Thymus (tissue), 11 donors: ENCODE data around the gene CCSER1. TPM values are rescaled to one million over a fixed set of nuclear protein-coding genes. Genes with fewer than 3 reads are reported as not detected.
"Not testable (repeated sequence)": the region's sequence is repeated elsewhere in the genome, so short reads cannot be mapped to it uniquely, and the experiment has no call there.

Source experiments
- DNase-seq, 9 donors: peaks; one replicate each; pipeline ENCODE4 v3.0.0-alpha.2; 2013; ENCODE audit warnings: low spot score in 9 of 9, low read depth in 6 of 9, missing footprints in 1 of 9
- H3K27ac ChIP-seq, 2 donors: one replicate each; pipeline ENCODE4 v1.5.1; 2013; ENCODE audit warnings: control low read depth in 1 of 2, low read depth in 1 of 2, low read length in 1 of 2, mild to moderate bottlenecking in 1 of 2, moderate library complexity in 1 of 2
- H3K27me3 ChIP-seq, 2 donors: one replicate each; pipeline ENCODE4 v1.5.1; 2013; ENCODE audit warnings: low read length in 1 of 2; ENCODE audit not compliant: control insufficient read depth in 2 of 2, insufficient read depth in 1 of 2
- H3K36me3 ChIP-seq, 2 donors: one replicate each; pipeline ENCODE4 v1.5.1; 2013; ENCODE audit warnings: low read length in 1 of 2, mild to moderate bottlenecking in 1 of 2, moderate library complexity in 1 of 2; ENCODE audit not compliant: control insufficient read depth in 2 of 2, insufficient read depth in 2 of 2
- H3K4me1 ChIP-seq, 2 donors: one replicate each; pipeline ENCODE4 v1.5.1; 2013; ENCODE audit warnings: low read length in 2 of 2; ENCODE audit not compliant: control insufficient read depth in 2 of 2, insufficient read depth in 2 of 2
- H3K4me3 ChIP-seq, 2 donors: one replicate each; pipeline ENCODE4 v1.5.1; 2013; ENCODE audit warnings: low read length in 2 of 2, control low read depth in 1 of 2, mild to moderate bottlenecking in 1 of 2
- H3K9me3 ChIP-seq, 2 donors: one replicate each; pipeline ENCODE4 v1.5.1; 2013; ENCODE audit warnings: low read length in 1 of 2, mild to moderate bottlenecking in 1 of 2; ENCODE audit not compliant: control insufficient read depth in 2 of 2, insufficient read depth in 1 of 2
- WGBS: extraction: QIAGEN DNeasy Blood & Tissue Kit; methylation state at CpG from one replicate; pipeline ENCODE4 v1.1.7; 2013; 5-methylcytosine and 5-hydroxymethylcytosine counted together
- polyA plus RNA-seq: library from polyadenylated mRNA; stranded (reverse); fragments of 200-250 nt; gene quantifications from one replicate; pipeline ENCODE4 v1.2.3, GENCODE V29; 2013
- total RNA-seq: library from RNA; stranded (reverse); fragments of 120-200 nt; gene quantifications from one replicate; pipeline ENCODE4 v1.2.4, GENCODE V29; 2013
- donor health status: healthy.

The CCSER1 gene
- total and polyA plus RNA-seq, 2 donors: 2.0 to 8.7 TPM

DNA sequence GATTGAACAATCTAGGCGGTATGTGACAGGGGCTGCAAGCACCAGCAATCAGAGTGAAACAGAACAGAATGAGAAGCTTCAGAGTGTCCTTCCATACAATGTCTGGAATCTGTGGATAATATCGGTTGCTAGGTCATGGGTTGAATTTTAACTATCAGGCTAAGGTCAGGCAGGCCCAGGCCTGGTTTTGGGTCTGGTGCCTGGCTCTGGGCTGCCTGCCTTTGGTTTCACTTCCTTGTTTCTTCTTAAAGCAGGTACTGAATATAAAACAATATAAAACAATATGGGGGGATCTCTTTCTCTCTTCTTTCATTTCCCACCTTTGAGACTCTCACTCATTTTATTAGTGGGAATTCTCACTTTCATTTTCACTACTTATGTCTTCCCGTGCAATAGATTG is 962.0 kb downstream of the CCSER1 start:
- H3K27me3 ChIP-seq: no peaks in the 10 kb centered on the region
- DNase-seq: no peak
- WGBS: 93% methylated on average over 3 of the region's 3 CpGs
- H3K27ac ChIP-seq: no peak overlapping the region
- no peaks in the 10 kb centered on the region for H3K4me1 ChIP-seq
- H3K4me3 ChIP-seq: no peak overlapping the region
- H3K9me3 ChIP-seq: peaks cover 0 to 1% of the 10 kb centered on the region in 2 donors
- H3K36me3 ChIP-seq: no peaks in the 10 kb centered on the region

GRCh38 chr4:91092398-91092980 is 965.3 kb downstream of the CCSER1 start:
- Histone ChIP-seq H3K4me3 (no peak overlapping the region), H3K4me1 (no peaks in the 10 kb centered on the region), H3K27me3 (no peaks in the 10 kb centered on the region), H3K27ac (no peak overlapping the region), H3K9me3 (peaks cover 1 to 3% of the 10 kb centered on the region in 2 donors), H3K36me3 (no peaks in the 10 kb centered on the region)
- DNase-seq: no peak
- 85% methylated on average over 2 of the region's 2 CpGs for WGBS

DNA sequence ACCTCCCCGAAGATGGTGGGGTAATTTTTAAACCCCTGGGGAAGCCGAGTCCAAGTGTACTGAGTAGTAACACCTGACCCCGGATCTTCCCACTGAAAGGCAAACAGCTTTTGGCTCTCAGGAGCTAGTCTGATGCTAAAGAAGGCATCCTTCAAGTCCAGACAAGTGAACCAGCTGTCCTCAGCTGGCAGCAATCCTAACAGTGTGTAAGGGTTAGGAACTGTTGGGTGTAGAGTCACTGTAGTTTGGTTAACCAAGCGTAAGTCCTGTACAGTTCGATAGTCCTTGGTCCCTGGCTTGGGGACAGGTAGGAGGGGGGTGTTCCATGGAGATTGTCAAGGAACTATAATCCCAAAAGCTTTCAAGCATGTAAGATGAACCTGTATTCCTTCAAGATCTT is 967.0 kb downstream of the CCSER1 start:
- H3K27ac ChIP-seq, H3K36me3 ChIP-seq, H3K27me3 ChIP-seq, H3K4me1 ChIP-seq, DNase-seq, H3K9me3 ChIP-seq, H3K4me3 ChIP-seq: not testable (repeated sequence)
- 93% methylated on average over 5 of the region's 5 CpGs for WGBS

DNA sequence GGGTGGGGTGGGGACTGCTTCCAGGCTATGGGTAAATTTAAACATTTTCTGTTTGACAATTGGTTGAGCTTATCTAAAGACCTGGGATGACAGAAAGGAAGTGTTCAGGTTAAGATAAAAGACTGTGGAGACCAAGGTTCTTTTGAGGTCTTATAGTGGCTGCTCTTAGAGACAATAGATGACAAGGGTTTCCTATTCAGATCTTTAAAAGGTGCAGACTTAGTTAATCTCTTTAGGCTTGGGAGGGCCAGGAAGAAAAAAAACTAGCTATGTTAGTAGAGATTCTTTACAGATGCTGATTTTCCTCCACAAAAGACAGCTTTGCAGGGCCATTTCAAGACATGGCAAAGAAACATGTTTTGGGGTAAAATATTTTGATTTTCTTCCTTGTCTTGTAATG is 972.5 kb downstream of the CCSER1 start:
- no peak for DNase-seq
- Histone ChIP-seq H3K27me3 (no peaks in the 10 kb centered on the region), H3K9me3 (peaks cover 0 to 7% of the 10 kb centered on the region in 2 donors), H3K4me1 (no peaks in the 10 kb centered on the region), H3K27ac (no peak overlapping the region), H3K4me3 (no peak overlapping the region), H3K36me3 (no peaks in the 10 kb centered on the region)

GRCh38 chr4:91108751-91109150 is 981.6 kb downstream of the CCSER1 start:
- peaks cover 0 to 4% of the 10 kb centered on the region in 2 donors for H3K9me3 ChIP-seq
- no peak overlapping the region for H3K27ac ChIP-seq
- H3K36me3 ChIP-seq: no peaks in the 10 kb centered on the region
- H3K4me3 ChIP-seq: no peak overlapping the region
- no peaks in the 10 kb centered on the region for H3K4me1 ChIP-seq
- WGBS: 93% methylated on average over 3 of the region's 3 CpGs
- DNase-seq: no peak
- H3K27me3 ChIP-seq: no peaks in the 10 kb centered on the region

DNA sequence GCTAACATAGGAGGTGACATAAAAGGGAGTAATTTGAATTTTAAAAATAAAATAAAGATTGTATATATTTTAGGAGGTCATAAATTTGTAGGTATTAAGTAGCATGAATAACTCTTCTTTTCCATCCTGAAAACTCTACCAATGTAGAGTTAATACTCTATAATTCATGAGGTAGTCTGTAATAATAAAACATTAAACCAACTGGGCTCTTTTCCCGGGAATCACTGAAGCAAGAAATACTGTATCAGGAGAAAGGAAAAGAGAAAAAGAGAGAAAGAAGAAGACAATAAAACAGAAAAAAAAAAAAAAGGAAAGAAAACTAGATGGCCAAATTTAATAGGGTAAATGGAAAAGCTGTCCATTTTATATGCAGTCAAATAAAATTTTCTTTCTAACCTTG is 984.4 kb downstream of the CCSER1 start:
- Histone ChIP-seq H3K4me1 (no peaks in the 10 kb centered on the region), H3K27me3 (no peaks in the 10 kb centered on the region), H3K36me3 (no peaks in the 10 kb centered on the region), H3K4me3 (no peak overlapping the region), H3K27ac (no peak overlapping the region), H3K9me3 (no peaks in the 10 kb centered on the region)
- WGBS: 97% methylated on average over 1 of the region's 1 CpG
- DNase-seq: no peak

- Histone ChIP-seq H3K27me3 (no peaks in the 10 kb centered on the region), H3K4me1 (no peaks in the 10 kb centered on the region), H3K9me3 (no peaks in the 10 kb centered on the region), H3K36me3 (no peaks in the 10 kb centered on the region), H3K27ac (no peak overlapping the region), H3K4me3 (no peak overlapping the region)
- DNase-seq: peak in 1 of 9 donors; percentile 1
- 78% methylated on average over 4 of the region's 4 CpGs for WGBS
Observed at GRCh38 chr4:91113130-91113706, 986.0 kb downstream of the CCSER1 start.

- no peaks in the 10 kb centered on the region for H3K9me3 ChIP-seq
- no peak overlapping the region for H3K27ac ChIP-seq
- no peak for DNase-seq
- 95% methylated on average over 4 of the region's 4 CpGs for WGBS
- no peak overlapping the region for H3K4me3 ChIP-seq
- H3K4me1 ChIP-seq: no peaks in the 10 kb centered on the region
- no peaks in the 10 kb centered on the region for H3K27me3 ChIP-seq
- H3K36me3 ChIP-seq: no peaks in the 10 kb centered on the region
Observed at GRCh38 chr4:91114386-91114785, 987.2 kb downstream of the CCSER1 start.

- H3K9me3 ChIP-seq: no peaks in the 10 kb centered on the region
- H3K27me3 ChIP-seq: no peaks in the 10 kb centered on the region
- H3K4me3 ChIP-seq: no peak overlapping the region
- H3K4me1 ChIP-seq: no peaks in the 10 kb centered on the region
- H3K36me3 ChIP-seq: no peaks in the 10 kb centered on the region
- DNase-seq: no peak
- no peak overlapping the region for H3K27ac ChIP-seq
Observed at GRCh38 chr4:91116861-91117260, 989.7 kb downstream of the CCSER1 start.
